ENCODE measurements around the gene CNKSR1. TPM values are rescaled to one million over a fixed set of nuclear protein-coding genes. Genes with fewer than 3 reads are reported as not detected.

The CNKSR1 gene
- total RNA-seq (2014; rRNA removed; shearing (Covaris generic)), result 0.98 and 1.8 TPM in 2 replicates

GRCh38 chr1:26177182-26177684 is at the start of gene CNKSR1:
CNKSR1 (plus strand) TSS chr1:26177491; CDS start chr1:26177548, 57 bp downstream.

DNA sequence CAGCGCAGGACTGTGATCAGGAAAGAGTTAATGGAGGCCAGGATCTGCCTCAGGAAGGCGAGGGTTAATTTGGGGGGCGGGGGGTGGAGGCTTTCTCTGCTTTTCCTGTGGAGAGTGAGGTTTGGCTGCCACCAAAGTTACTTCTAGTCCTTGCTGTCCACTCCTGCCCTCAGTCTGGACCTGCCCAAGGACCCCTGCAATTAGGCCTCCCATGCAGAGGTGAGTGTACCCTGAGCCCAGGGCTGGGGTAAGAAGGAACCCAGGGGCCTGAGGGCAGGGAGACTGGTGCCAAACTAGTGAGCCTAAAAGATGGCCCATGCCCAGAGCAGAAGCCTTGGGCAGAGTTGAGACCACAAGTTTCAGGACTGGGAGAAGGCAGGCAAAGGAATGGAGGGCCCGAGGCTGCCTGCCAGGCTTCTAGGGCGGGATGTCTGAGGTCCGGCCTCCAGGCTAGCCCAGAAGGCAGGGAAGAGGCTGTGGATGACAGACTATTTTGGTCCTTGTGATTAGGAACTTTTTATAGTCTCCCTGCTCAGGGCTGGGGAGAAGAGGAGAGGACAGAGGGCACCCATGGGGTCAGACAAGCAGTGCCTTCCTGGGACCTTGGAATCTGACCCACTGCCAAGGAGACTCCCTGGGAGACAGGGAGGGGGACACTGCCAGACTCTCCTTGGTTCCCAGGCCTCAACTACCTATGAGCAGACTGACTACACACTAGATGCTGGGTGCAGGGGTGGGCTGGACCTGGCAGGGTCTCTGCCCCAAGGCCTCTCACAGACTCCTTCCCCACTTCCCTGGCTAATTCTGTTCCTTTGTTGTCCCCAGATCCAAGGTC is 18.2 kb upstream of the CNKSR1 start, which contains the start of gene FAM110D:
Gene FAM110D (plus strand): TSS at position 172 of the 835 bp plus-strand sequence. CDS start 2,213 bp downstream, outside the sequence.

GRCh38 chr1:26168410-26169197 is 8.7 kb upstream of the CNKSR1 start, which contains the start of gene C1orf232:
C1orf232 (minus strand) TSS chr1:26168963; CDS start chr1:26168499, 464 bp downstream.

GRCh38 chr1:26169669-26170471 is 7.4 kb upstream of the CNKSR1 start, which contains the start of gene ZNF593:
ZNF593 (plus strand) TSS chr1:26169908; CDS start chr1:26169984, 76 bp downstream.

DNA sequence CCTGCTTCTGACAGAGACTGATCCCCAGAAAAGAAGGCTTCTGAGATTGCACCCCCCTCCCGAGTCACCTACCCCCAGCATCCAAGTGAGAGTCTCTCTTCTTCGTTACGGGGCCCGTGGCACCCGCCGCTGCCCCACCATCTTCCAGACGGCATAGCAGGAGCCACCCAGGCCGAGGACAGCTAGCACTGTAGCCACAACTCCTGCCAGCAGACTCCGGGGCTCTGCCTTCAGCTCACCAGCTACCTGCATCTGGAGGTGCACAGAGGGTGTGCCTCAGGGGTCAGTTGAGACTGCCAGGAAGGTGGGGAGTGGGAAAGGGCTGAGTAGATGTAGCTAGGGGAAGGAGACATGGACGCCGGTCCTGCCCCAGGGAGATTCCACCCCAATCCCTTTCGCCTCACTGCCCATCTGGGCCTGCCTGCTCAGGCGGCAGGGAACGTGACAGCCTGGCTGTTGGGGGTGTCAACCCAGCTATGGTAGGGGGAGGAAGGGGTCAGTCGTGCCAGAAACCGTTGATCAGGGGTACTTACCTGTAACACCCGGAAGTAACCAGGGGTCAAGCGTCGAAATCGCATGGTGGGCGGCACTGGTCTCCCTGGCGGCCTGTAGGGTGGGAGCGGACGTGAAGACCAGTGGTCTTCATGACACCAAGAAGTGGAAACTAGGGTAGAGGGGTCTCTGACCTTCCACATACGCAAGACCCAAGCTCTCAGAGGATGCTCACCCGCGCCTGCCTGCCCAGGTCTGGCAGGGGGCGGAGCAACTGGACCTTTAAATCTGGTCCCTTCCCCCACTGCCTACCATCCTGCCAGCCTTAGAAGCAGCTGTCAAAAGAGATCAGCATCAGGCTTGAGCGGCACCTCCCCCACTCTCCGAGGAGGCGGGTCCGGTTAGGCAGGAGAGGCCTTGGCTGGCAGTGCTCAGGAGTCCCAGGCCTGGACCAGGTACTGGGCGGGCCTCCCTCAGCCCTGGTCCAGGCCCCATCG is 5.9 kb upstream of the CNKSR1 start, which contains the start of gene ZNF593OS:
Gene ZNF593OS (minus strand): TSS at position 749 of the 989 bp plus-strand sequence. CDS start 171 bp downstream, at position 578.

DNA sequence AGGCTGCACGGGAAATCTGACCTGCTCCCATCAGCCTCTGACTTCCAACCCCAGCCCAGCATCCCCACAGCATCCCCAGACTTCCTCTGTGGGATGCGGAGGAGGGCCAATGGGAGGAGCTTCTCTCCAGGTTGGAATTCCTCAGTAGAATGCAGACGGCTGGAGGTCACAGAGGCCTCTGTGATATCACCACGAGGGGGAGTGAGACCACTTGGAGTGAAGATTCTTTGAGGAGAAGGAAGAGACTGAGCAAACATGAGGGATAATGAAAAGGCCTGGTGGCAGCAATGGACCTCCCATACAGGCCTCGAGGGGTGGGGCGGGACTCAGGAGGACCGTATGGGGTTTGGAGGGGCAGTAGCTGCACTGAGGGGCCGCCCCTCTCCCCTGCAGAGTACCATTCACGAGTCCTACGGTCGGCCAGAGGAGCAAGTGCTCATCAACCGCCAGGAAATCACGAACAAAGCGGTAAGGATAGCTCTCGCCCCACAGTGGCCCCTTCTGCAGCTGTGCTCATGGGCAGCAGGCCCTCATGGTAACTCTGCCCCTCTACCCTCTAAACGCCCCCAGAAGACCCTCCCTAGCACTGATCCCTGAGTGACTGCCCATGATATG is 13.2 kb downstream of the CNKSR1 start, which contains the start of gene CATSPER4:
Gene CATSPER4 (plus strand): TSS at position 230 of the 615 bp plus-strand sequence. CDS start 26 bp downstream, at position 256.

GRCh38 chr1:26233903-26234643 is 56.8 kb downstream of the CNKSR1 start, which contains the start of gene CEP85:
CEP85 (plus strand) TSS chr1:26234200; CDS start chr1:26239784, 5,584 bp downstream.

Other genes with a start within 250 kb of the CNKSR1 start
- gene PAFAH2, start 179.4 kb upstream of the CNKSR1 start, total RNA-seq (2014; rRNA removed; shearing (Covaris generic)), result 9.5 and 9.9 TPM in 2 replicates
- gene EXTL1, start 155.7 kb upstream of the CNKSR1 start, total RNA-seq (2014; rRNA removed; shearing (Covaris generic)), result 12.3 and 17.5 TPM in 2 replicates
- gene SLC30A2, start 131.4 kb upstream of the CNKSR1 start, total RNA-seq (2014; rRNA removed; shearing (Covaris generic)), result not detected in 2 replicates
- not detected in 2 replicates for gene TRIM63, start 109.9 kb upstream of the CNKSR1 start, total RNA-seq (2014; rRNA removed; shearing (Covaris generic))
- 4.8 and 5.0 TPM in 2 replicates for gene PDIK1L, start 65.7 kb upstream of the CNKSR1 start, total RNA-seq (2014; rRNA removed; shearing (Covaris generic))
- gene FAM110D, start 18.4 kb upstream of the CNKSR1 start, total RNA-seq (2014; rRNA removed; shearing (Covaris generic)), result 0.03 TPM in 1 of 2 replicates, not detected in the other
- gene C1orf232, start 8.5 kb upstream of the CNKSR1 start, total RNA-seq (2014; rRNA removed; shearing (Covaris generic)), result not detected in 2 replicates
- gene ZNF593, start 7.6 kb upstream of the CNKSR1 start, total RNA-seq (2014; rRNA removed; shearing (Covaris generic)), result 69.6 and 124 TPM in 2 replicates
- gene ZNF593OS, start 5.7 kb upstream of the CNKSR1 start, total RNA-seq (2014; rRNA removed; shearing (Covaris generic)), result 0.41 TPM in 1 of 2 replicates, not detected in the other
- gene CATSPER4, start 13.1 kb downstream of the CNKSR1 start, total RNA-seq (2014; rRNA removed; shearing (Covaris generic)), result not detected in 2 replicates
- 24.5 and 25.3 TPM in 2 replicates for gene CEP85, start 56.7 kb downstream of the CNKSR1 start, total RNA-seq (2014; rRNA removed; shearing (Covaris generic))
- gene SH3BGRL3, start 102.6 kb downstream of the CNKSR1 start, total RNA-seq (2014; rRNA removed; shearing (Covaris generic)), result 113 and 170 TPM in 2 replicates
- gene UBXN11, start 129.1 kb downstream of the CNKSR1 start, total RNA-seq (2014; rRNA removed; shearing (Covaris generic)), result 13.4 and 16.9 TPM in 2 replicates
- 0.41 TPM in 1 of 2 replicates, not detected in the other for gene CD52, start 140.5 kb downstream of the CNKSR1 start, total RNA-seq (2014; rRNA removed; shearing (Covaris generic))
- gene CRYBG2, start 176.6 kb downstream of the CNKSR1 start, total RNA-seq (2014; rRNA removed; shearing (Covaris generic)), result 0.03 TPM in 1 of 2 replicates, not detected in the other
- not detected in 2 replicates for gene ZNF683, start 195.3 kb downstream of the CNKSR1 start, total RNA-seq (2014; rRNA removed; shearing (Covaris generic))
- not detected in 2 replicates for gene LIN28A, start 233.3 kb downstream of the CNKSR1 start, total RNA-seq (2014; rRNA removed; shearing (Covaris generic))